Neural cell (in vitro differentiated cells): Measurements from ENCODE around the gene FOXP2. TPM values are rescaled to one million over a fixed set of nuclear protein-coding genes. Genes with fewer than 3 reads are reported as not detected.

Experiments
- H2AFZ ChIP-seq: fragments of 200-600, 300-800 bp; sonication (generic), shearing (Covaris generic); 2 replicates; pipeline ENCODE4 v1.6.0; 2014; ENCODE audit warnings: low read depth, mild to moderate bottlenecking, antibody characterized with exemption, low read length, moderate library complexity
- H3F3A ChIP-seq: fragments of 200-600 bp; shearing (Covaris generic); 2 replicates; pipeline ENCODE4 v1.6.1; 2016; ENCODE audit warnings: mild to moderate bottlenecking, moderate library complexity, mixed read lengths, antibody characterized with exemption, low read length; ENCODE audit not compliant: insufficient read depth, poor library complexity, severe bottlenecking
- H3K27ac ChIP-seq: fragments of 200-600, 300-800 bp; sonication (generic), shearing (Covaris generic); 2 replicates; pipeline ENCODE4 v1.5.1; 2014; ENCODE audit warnings: mild to moderate bottlenecking, low read length, moderate library complexity
- H3K27me3 ChIP-seq: fragments of 300-800, 200-600 bp; sonication (generic), shearing (Covaris generic); 2 replicates; pipeline ENCODE4 v1.6.0; 2014; ENCODE audit warnings: mild to moderate bottlenecking, low read depth, low read length, moderate library complexity; ENCODE audit not compliant: insufficient read depth
- H3K36me3 ChIP-seq: fragments of 300-800, 200-600 bp; sonication (generic), shearing (Covaris generic); 2 replicates; pipeline ENCODE4 v1.5.1; 2014; ENCODE audit warnings: mild to moderate bottlenecking, antibody characterized with exemption, low read length, moderate library complexity; ENCODE audit not compliant: insufficient read depth
- H3K4me2 ChIP-seq: fragments of 300-800, 200-600 bp; sonication (generic), shearing (Covaris generic); 2 replicates; pipeline ENCODE4 v1.6.0; 2014; ENCODE audit warnings: mild to moderate bottlenecking, low read length
- H3K4me3 ChIP-seq: fragments of 300-800, 200-600 bp; sonication (generic), shearing (Covaris generic); 2 replicates; pipeline ENCODE4 v1.5.1; 2014; ENCODE audit warnings: mild to moderate bottlenecking, low read length, moderate library complexity
- H3K79me2 ChIP-seq: fragments of 200-600 bp; shearing (Covaris generic); replicated peaks from 2 replicates; pipeline ENCODE4 v1.6.0; 2014; ENCODE audit warnings: mild to moderate bottlenecking, low read length, moderate library complexity; ENCODE audit not compliant: insufficient read depth
- H3K9ac ChIP-seq: fragments of 300-800, 200-600 bp; sonication (generic), shearing (Covaris generic); 2 replicates; pipeline ENCODE4 v1.6.1; 2016; ENCODE audit warnings: mild to moderate bottlenecking, low read length, mixed read lengths
- H3K9me2 ChIP-seq: fragments of 200-600 bp; shearing (Covaris generic); 2 replicates; pipeline ENCODE4 v1.6.1; 2016; ENCODE audit warnings: mild to moderate bottlenecking, low read length, mixed read lengths; ENCODE audit not compliant: insufficient read depth
- H3K9me3 ChIP-seq: fragments of 200-600, 300-800 bp; sonication (generic), shearing (Covaris generic); 2 replicates; pipeline ENCODE4 v1.6.1; 2016; ENCODE audit warnings: mild to moderate bottlenecking, mixed run types, low read length, moderate library complexity, mixed read lengths
- H4K20me1 ChIP-seq: fragments of 200-600 bp; shearing (Covaris generic); 2 replicates; pipeline ENCODE4 v1.6.1; 2016; ENCODE audit warnings: mild to moderate bottlenecking, mixed run types; ENCODE audit not compliant: insufficient read depth
- EP300 ChIP-seq: fragments of 450-650 bp; conservative IDR thresholded peaks from 2 replicates; pipeline ENCODE4 v1.6.1; 2014; ENCODE audit warnings: antibody characterized with exemption, mild to moderate bottlenecking, moderate library complexity; ENCODE audit not compliant: poor library complexity, severe bottlenecking
- EZH2 ChIP-seq: fragments of 200-600, 300-800 bp; shearing (Covaris generic), sonication (generic); IDR thresholded peaks from 2 replicates; pipeline ENCODE4 v1.6.1; 2014; ENCODE audit warnings: antibody characterized with exemption, low read length, borderline replicate concordance, mild to moderate bottlenecking; ENCODE audit not compliant: insufficient read depth, poor library complexity, severe bottlenecking
- MXI1 ChIP-seq: fragments of 450-650 bp; conservative IDR thresholded peaks from 2 replicates; pipeline ENCODE4 v1.6.1; 2014; ENCODE audit warnings: antibody characterized with exemption, mild to moderate bottlenecking; ENCODE audit not compliant: poor library complexity, severe bottlenecking
- POLR2AphosphoS5 ChIP-seq: IDR thresholded peaks from 2 replicates; pipeline ENCODE4 v1.6.1; 2012
- RAD21 ChIP-seq: fragments of 450-650 bp; conservative IDR thresholded peaks from 2 replicates; pipeline ENCODE4 v1.6.1; 2014; ENCODE audit warnings: antibody characterized with exemption, mild to moderate bottlenecking, moderate library complexity
- SMC3 ChIP-seq: fragments of 450-650 bp; conservative IDR thresholded peaks from 2 replicates; pipeline ENCODE4 v1.6.1; 2014; ENCODE audit warnings: antibody characterized with exemption, mild to moderate bottlenecking, moderate library complexity; ENCODE audit not compliant: poor library complexity
- TAF1 ChIP-seq: IDR thresholded peaks from 2 replicates; pipeline ENCODE4 v1.6.1; 2012; ENCODE audit warnings: low read depth
- polyA plus RNA-seq: library from polyadenylated mRNA; depleted of rRNA; stranded (reverse); fragments of >200 nt; gene quantifications from 2 replicates; pipeline ENCODE4 v1.2.3, GENCODE V29; 2014
- TF ChIP-seq, protein P1 (sequence below): fragments of 450-650 bp; IDR thresholded peaks from 2 replicates; pipeline ENCODE4 v1.5.1; 2014; ENCODE audit warnings: antibody characterized with exemption, mild to moderate bottlenecking, moderate library complexity; ENCODE audit not compliant: poor library complexity, severe bottlenecking
- TF ChIP-seq, protein P2 (sequence below): IDR thresholded peaks from 2 replicates; pipeline ENCODE4 v1.6.1; 2012; ENCODE audit warnings: borderline replicate concordance

FOXP2 gene
- polyA plus RNA-seq, 1 donor from 2014 or later = 51.3 TPM

DNA sequence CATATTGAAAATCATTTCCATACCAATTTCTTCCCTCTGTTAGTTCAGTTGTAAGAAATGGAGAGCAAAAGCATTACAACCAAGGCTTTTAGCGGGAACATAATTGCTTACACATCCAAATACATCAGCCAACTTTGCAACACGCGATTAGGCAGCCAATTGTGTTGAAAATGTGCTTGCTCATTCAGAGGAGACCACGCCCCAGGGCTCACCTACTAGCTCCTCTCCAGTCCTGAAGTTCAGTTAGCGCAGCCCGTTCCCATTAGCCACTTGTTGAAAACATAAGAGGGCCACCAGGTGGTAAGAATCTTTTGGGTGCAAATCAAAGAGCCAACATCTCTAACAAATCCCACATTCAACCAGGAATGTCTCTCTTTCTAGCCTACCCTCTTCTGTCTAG lies 294.0 kb downstream of the FOXP2 start:
- Histone ChIP-seq H3K4me3 (no peak overlapping the region), H3K4me2 (no peak overlapping the region), H3K36me3 (no peaks in the 10 kb centered on the region), H3K27ac (no peak overlapping the region), H3K27me3 (no peaks in the 10 kb centered on the region), H3K9me3 (no peaks in the 10 kb centered on the region), H4K20me1 (no peaks in the 10 kb centered on the region), H2AFZ (no peak overlapping the region), H3K79me2 (no peaks in the 10 kb centered on the region), H3F3A (no peaks in the 10 kb centered on the region), H3K9me2 (no peaks in the 10 kb centered on the region), H3K9ac (no peak overlapping the region)
- TF ChIP-seq TAF1 (no peak), RAD21 (no peak), SMC3 (no peak), MXI1 (no peak), EZH2 (no peak)
- TF ChIP-seq, protein P1, sequence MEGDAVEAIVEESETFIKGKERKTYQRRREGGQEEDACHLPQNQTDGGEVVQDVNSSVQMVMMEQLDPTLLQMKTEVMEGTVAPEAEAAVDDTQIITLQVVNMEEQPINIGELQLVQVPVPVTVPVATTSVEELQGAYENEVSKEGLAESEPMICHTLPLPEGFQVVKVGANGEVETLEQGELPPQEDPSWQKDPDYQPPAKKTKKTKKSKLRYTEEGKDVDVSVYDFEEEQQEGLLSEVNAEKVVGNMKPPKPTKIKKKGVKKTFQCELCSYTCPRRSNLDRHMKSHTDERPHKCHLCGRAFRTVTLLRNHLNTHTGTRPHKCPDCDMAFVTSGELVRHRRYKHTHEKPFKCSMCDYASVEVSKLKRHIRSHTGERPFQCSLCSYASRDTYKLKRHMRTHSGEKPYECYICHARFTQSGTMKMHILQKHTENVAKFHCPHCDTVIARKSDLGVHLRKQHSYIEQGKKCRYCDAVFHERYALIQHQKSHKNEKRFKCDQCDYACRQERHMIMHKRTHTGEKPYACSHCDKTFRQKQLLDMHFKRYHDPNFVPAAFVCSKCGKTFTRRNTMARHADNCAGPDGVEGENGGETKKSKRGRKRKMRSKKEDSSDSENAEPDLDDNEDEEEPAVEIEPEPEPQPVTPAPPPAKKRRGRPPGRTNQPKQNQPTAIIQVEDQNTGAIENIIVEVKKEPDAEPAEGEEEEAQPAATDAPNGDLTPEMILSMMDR = no peak

DNA sequence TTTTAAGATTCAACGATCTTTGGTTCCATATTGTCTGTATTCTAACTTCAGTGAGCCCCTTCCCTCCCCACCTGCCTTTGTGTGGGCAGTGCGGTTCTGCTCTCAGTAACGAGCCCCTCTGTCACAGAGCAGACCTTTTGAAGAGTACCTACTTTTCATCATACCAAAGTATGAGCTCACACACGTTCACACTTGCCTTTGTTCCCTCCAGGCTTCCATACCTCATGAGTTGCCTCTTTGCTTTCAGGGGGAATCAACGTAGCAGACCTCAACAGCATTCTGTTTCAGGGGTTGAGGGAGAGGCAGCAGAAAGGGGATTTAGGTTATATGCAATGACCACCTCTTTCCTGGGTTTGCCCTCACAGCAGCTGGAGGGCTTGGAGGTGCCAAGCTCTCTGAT lies 295.9 kb downstream of the FOXP2 start:
- Histone ChIP-seq H3K4me2 (no peak overlapping the region), H2AFZ (no peak overlapping the region), H3K4me3 (no peak overlapping the region), H3F3A (no peaks in the 10 kb centered on the region), H3K27me3 (no peaks in the 10 kb centered on the region), H3K9me2 (no peaks in the 10 kb centered on the region), H3K79me2 (no peaks in the 10 kb centered on the region), H4K20me1 (no peaks in the 10 kb centered on the region), H3K36me3 (no peaks in the 10 kb centered on the region), H3K9me3 (no peaks in the 10 kb centered on the region), H3K9ac (no peak overlapping the region), H3K27ac (no peak overlapping the region)
- TF ChIP-seq SMC3 (no peak), EZH2 (no peak), RAD21 (no peak), EP300 (no peak), MXI1 (no peak), POLR2AphosphoS5 (no peak), TAF1 (no peak)
- TF ChIP-seq, protein P2, sequence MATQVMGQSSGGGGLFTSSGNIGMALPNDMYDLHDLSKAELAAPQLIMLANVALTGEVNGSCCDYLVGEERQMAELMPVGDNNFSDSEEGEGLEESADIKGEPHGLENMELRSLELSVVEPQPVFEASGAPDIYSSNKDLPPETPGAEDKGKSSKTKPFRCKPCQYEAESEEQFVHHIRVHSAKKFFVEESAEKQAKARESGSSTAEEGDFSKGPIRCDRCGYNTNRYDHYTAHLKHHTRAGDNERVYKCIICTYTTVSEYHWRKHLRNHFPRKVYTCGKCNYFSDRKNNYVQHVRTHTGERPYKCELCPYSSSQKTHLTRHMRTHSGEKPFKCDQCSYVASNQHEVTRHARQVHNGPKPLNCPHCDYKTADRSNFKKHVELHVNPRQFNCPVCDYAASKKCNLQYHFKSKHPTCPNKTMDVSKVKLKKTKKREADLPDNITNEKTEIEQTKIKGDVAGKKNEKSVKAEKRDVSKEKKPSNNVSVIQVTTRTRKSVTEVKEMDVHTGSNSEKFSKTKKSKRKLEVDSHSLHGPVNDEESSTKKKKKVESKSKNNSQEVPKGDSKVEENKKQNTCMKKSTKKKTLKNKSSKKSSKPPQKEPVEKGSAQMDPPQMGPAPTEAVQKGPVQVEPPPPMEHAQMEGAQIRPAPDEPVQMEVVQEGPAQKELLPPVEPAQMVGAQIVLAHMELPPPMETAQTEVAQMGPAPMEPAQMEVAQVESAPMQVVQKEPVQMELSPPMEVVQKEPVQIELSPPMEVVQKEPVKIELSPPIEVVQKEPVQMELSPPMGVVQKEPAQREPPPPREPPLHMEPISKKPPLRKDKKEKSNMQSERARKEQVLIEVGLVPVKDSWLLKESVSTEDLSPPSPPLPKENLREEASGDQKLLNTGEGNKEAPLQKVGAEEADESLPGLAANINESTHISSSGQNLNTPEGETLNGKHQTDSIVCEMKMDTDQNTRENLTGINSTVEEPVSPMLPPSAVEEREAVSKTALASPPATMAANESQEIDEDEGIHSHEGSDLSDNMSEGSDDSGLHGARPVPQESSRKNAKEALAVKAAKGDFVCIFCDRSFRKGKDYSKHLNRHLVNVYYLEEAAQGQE = no peak
- TF ChIP-seq, protein P1 = no peak
